HepG2 (cell line): ENCODE results near the gene PRRT1B. TPM values are rescaled to one million over a fixed set of nuclear protein-coding genes. Genes with fewer than 3 reads are reported as not detected.

Experiments used
- ATAC-seq: fragments of 200-7000 bp; cut with Tn5 transposase; 3 replicates; pipeline ENCODE4 v1.9.1; 2020; ENCODE audit warnings: mild to moderate bottlenecking, moderate library complexity
- BruUV-seq: library from RNA; stranded (reverse); fragments of 400-500 nt; replicated peaks from 2 replicates; lab custom pipeline; 2021; lab: Mats Ljungman, UMichigan
- CTCF ChIA-PET: fragments of 300-600 bp; formaldehyde crosslinking; extraction: SDS; loops from one replicate; lab custom pipeline; 2021; ENCODE audit warnings: low total read pairs, inconsistent platforms, low intra/inter-chr PET ratio; lab: Yijun Ruan, JAX
- POLR2A ChIA-PET: fragments of 350-600 bp; sonication (Branson Sonifier 250); formaldehyde crosslinking; loops from one replicate; lab custom pipeline; 2020; ENCODE audit warnings: antibody characterized with exemption, inconsistent platforms; lab: Yijun Ruan, JAX
- DNase-seq: peaks from one replicate; pipeline ENCODE4 v3.0.0-alpha.2; 2015; ENCODE audit warnings: low spot score
- FAIRE-seq: peaks from 3 replicates; lab custom pipeline; 2011; peaks lifted over from hg19 to GRCh38; lab: Jason Lieb, UNC
- H2AFZ ChIP-seq: one replicate; pipeline ENCODE4 v1.6.1; 2011; ENCODE audit warnings: low read length, inconsistent platforms
- H3K27ac ChIP-seq: fragments of 300-600 bp; 3 replicates; pipeline ENCODE4 v1.8.0; 2011; ENCODE audit warnings: mixed run types, mild to moderate bottlenecking, mixed read lengths, low read length, inconsistent platforms; ENCODE audit not compliant: insufficient read depth; ENCODE audit errors: extremely low read length
- H3K27me3 ChIP-seq, 2 experiments: fragments of 200-600 bp in 1 of 2; 2 replicates in 1 of 2; 3 replicates in 1 of 2; pipeline versions ENCODE4 v1.6.0 to v1.8.0; 2011; ENCODE audit warnings: low read length in 2 of 2, mild to moderate bottlenecking in 2 of 2, moderate library complexity in 2 of 2, inconsistent platforms in 1 of 2; ENCODE audit not compliant: insufficient read depth in 2 of 2, control insufficient read depth in 1 of 2
- H3K36me3 ChIP-seq, 2 experiments: fragments of 200-600 bp in 1 of 2; replicated peaks in 1 of 2; 2 replicates in 1 of 2; 3 replicates in 1 of 2; pipeline versions ENCODE4 v1.5.1 to v1.8.0; 2011; ENCODE audit warnings: low read length in 2 of 2, inconsistent platforms in 1 of 2; ENCODE audit not compliant: insufficient read depth in 2 of 2, control insufficient read depth in 1 of 2
- H3K4me1 ChIP-seq: 2 replicates; pipeline ENCODE4 v1.5.1; 2012; ENCODE audit warnings: low read length, inconsistent platforms; ENCODE audit not compliant: insufficient read depth
- H3K4me2 ChIP-seq: 2 replicates; pipeline ENCODE4 v1.6.0; 2011; ENCODE audit warnings: low read depth, low read length, inconsistent platforms
- H3K4me3 ChIP-seq, 3 experiments: fragments of 200-600 bp in 1 of 3; sonication (generic), shearing (Covaris generic) in 1 of 3; replicated peaks in 1 of 3; 2 replicates each; pipeline ENCODE4 v1.5.1; 2011 to 2016; ENCODE audit warnings: low read length in 3 of 3, inconsistent platforms in 2 of 3, low read depth in 2 of 3, mild to moderate bottlenecking in 2 of 3, control low read depth in 1 of 3, mixed read lengths in 1 of 3; ENCODE audit not compliant: insufficient read depth in 1 of 3
- H3K79me2 ChIP-seq: one replicate; pipeline ENCODE4 v1.6.1; 2011; ENCODE audit warnings: low read length, inconsistent platforms; ENCODE audit not compliant: insufficient read depth
- H3K9ac ChIP-seq: 2 replicates; pipeline ENCODE4 v1.6.0; 2011; ENCODE audit warnings: mild to moderate bottlenecking, low read depth, low read length, inconsistent platforms; ENCODE audit not compliant: insufficient read depth
- H3K9me3 ChIP-seq: 2 replicates; pipeline ENCODE4 v1.5.1; 2012; ENCODE audit warnings: mild to moderate bottlenecking, low read length
- H4K20me1 ChIP-seq: 2 replicates; pipeline ENCODE4 v1.6.0; 2011; ENCODE audit warnings: inconsistent platforms, mild to moderate bottlenecking, low read length, moderate library complexity; ENCODE audit not compliant: insufficient read depth
- AGO1 ChIP-seq: fragments of 200-400 bp; formaldehyde crosslinking; IDR thresholded peaks from 2 replicates; pipeline ENCODE4 v1.6.1; 2017; ENCODE audit warnings: mild to moderate bottlenecking, low read depth, low read length, moderate library complexity; ENCODE audit not compliant: poor library complexity, severe bottlenecking
- IKZF5 ChIP-seq: IDR thresholded peaks from 2 replicates; pipeline ENCODE4 v1.6.1; 2018; ENCODE audit warnings: missing genetic modification reagents, mild to moderate bottlenecking, missing compliant biosample characterization
- ISL2 ChIP-seq: sonication (generic); formaldehyde crosslinking; IDR thresholded peaks from 2 replicates; pipeline ENCODE4 v1.5.0; 2020; ENCODE audit warnings: missing genetic modification reagents
- MATR3 ChIP-seq: sonication (generic); formaldehyde crosslinking; IDR thresholded peaks from 2 replicates; pipeline ENCODE4 v1.4.0; 2020; ENCODE audit warnings: missing genetic modification reagents
- PATZ1 ChIP-seq: sonication (generic); formaldehyde crosslinking; IDR thresholded peaks from 2 replicates; pipeline ENCODE4 v1.4.0; 2020; ENCODE audit warnings: missing genetic modification reagents
- RORA ChIP-seq: sonication (generic); formaldehyde crosslinking; IDR thresholded peaks from 2 replicates; pipeline ENCODE4 v1.5.0; 2020; ENCODE audit warnings: mild to moderate bottlenecking, missing genetic modification reagents, moderate library complexity
- SMARCE1 ChIP-seq: fragments of 450-650 bp; IDR thresholded peaks from 2 replicates; pipeline ENCODE4 v1.6.1; 2017; ENCODE audit warnings: borderline replicate concordance
- THAP8 ChIP-seq: sonication (generic); formaldehyde crosslinking; IDR thresholded peaks from 2 replicates; pipeline ENCODE4 v1.5.1; 2020; ENCODE audit warnings: missing genetic modification reagents, mild to moderate bottlenecking, borderline replicate concordance
- ZBTB33 ChIP-seq: sonication (generic); formaldehyde crosslinking; IDR thresholded peaks from 2 replicates; pipeline ENCODE4 v1.4.0; 2020; ENCODE audit warnings: missing genetic modification reagents
- ZNF317 ChIP-seq: sonication (generic); formaldehyde crosslinking; IDR thresholded peaks from 2 replicates; pipeline ENCODE4 v1.5.0; 2020; ENCODE audit warnings: mild to moderate bottlenecking, missing genetic modification reagents
- ZNF75D ChIP-seq: sonication (generic); formaldehyde crosslinking; IDR thresholded peaks from 2 replicates; pipeline ENCODE4 v1.8.1; 2023; ENCODE audit warnings: missing genetic modification reagents, mild to moderate bottlenecking, borderline replicate concordance
- ZNF790 ChIP-seq: sonication (generic); formaldehyde crosslinking; IDR thresholded peaks from 2 replicates; pipeline ENCODE4 v1.8.0; 2022; ENCODE audit warnings: missing genetic modification reagents, mild to moderate bottlenecking, borderline replicate concordance
- WGBS: methylation state at CpG from one replicate; pipeline ENCODE4 v1.1.6; 2017; ENCODE audit warnings: low lambda C conversion rate; 5-methylcytosine and 5-hydroxymethylcytosine counted together
- in situ Hi-C: cut with HindIII; loops from 2 replicates; pipeline ENCODE4 v1.10.0; 2017; ENCODE audit warnings: low pct_unique_long_range_greater_than_20kb; ENCODE audit not compliant: extremely low pct_ligation_motif_present
- intact Hi-C: fragments of 100-400 bp; cut with micrococcal nuclease; formaldehyde crosslinking; loops from one replicate; pipeline ENCODE4 v1.10.0; 2022; ENCODE audit not compliant: unreplicated experiment
- polyA plus RNA-seq, 8 experiments: library from polyadenylated mRNA; depleted of rRNA in 3 of 8; stranded (reverse) in 7 of 8; unstranded in 1 of 8; fragments of >200 nt; fragmentation: Illumina TruSeq in 4 of 8; extraction: Trizol in 4 of 8; gene quantifications; 2 replicates each; pipeline versions ENCODE4 v1.2.1 to v1.2.3, GENCODE V29; 2011 to 2016; ENCODE audit warnings: low read depth in 4 of 8, missing spikeins in 1 of 8, mixed read lengths in 1 of 8; ENCODE audit not compliant: insufficient read depth in 1 of 8
- total RNA-seq, 5 experiments: library from RNA; depleted of rRNA; stranded (reverse); fragments of >200 nt; fragmentation: Illumina TruSeq; extraction: Trizol; gene quantifications; 2 replicates each; pipeline ENCODE4 v1.2.3, GENCODE V29; 2016; ENCODE audit warnings: low read depth in 1 of 5
- TF ChIP-seq, protein P1 (sequence below): sonication (generic); formaldehyde crosslinking; IDR thresholded peaks from 2 replicates; pipeline ENCODE4 v1.4.0; 2020; ENCODE audit warnings: missing genetic modification reagents
- TF ChIP-seq, protein P2 (sequence below): sonication (generic); formaldehyde crosslinking; IDR thresholded peaks from 2 replicates; pipeline ENCODE4 v1.5.0; 2020; ENCODE audit warnings: mild to moderate bottlenecking, missing genetic modification reagents, borderline replicate concordance

Gene PRRT1B
- total and polyA plus RNA-seq, 2 of the 13 experiments (the other 11 are each of a cell fraction or from before 2014, with no cell fraction given), result not detected

DNA sequence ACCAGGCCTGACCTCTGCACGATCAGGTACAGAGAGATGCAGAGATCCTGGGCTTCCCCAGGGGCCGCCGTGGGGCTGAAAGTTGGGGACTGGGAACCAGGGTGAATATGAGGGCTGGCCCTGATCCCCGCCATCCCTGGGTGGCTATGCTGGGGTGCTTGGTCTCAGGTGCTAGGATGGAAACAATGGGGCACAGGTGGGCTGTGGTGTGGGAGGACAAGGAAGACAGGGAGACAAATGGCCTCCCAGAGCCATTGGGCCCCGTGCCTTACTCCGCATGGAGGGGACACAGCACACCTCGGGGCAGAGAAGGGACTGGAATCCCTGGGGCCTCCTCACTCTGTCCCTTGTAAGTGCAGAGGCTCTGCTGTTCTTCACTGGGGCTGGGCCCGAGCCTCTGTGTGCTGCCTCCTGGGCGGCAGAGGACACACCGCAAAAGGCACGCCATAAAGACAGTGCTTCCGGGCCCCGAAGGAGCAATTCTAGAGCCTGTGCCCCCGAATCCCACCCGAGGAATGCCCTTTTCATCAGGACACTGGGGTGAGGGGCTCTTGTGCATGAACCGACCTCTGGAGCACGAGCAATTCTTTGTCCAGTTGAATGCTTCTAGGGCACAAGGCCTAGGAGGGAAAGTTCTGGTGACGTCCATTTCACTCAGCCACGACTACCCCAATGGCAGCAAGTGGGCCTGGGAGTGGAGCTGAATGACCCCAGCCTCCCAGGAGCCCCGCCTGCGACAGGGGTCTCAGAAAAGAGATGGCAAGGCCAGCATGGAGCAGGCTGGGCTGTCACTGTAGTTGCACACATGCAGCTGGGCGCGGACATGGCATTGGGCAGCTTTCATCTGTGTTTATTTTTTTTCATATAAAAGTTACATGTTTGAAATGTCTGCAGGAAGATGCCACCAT, 30.9 kb downstream of the PRRT1B start:
- BruUV-seq, result no TSS peak
- Histone ChIP-seq H3K27ac (no peak overlapping the region), H3K27me3 (no peaks in the 10 kb centered on the region), H2AFZ (no peak overlapping the region), H3K9me3 (no peaks in the 10 kb centered on the region), H3K4me2 (no peak overlapping the region), H4K20me1 (no peaks in the 10 kb centered on the region), H3K79me2 (no peaks in the 10 kb centered on the region), H3K9ac (no peak overlapping the region), H3K36me3 (peaks cover 6 to 25% of the 10 kb centered on the region in 2 experiments; a peak in 3 of 5 replicates), H3K4me1 (no peaks in the 10 kb centered on the region), H3K4me3 (no peak overlapping the region)
- in situ Hi-C loops (loop anchor here (25.0 kb wide), 1 partner anchor 661 kb away; no protein-coding TSS in a partner anchor), intact Hi-C loops (no loop called here)
- DNase-seq (no peak), FAIRE-seq (no peak), ATAC-seq (no peak)
- ChIA-PET POLR2A (interaction anchor here (0.6 kb wide), 1 partner anchor 31 kb away, joined by 3 read pairs; no protein-coding TSS in a partner anchor), CTCF (no interaction called here)
- WGBS, result 90% methylated on average over 10 of the region's 23 CpGs
- TF ChIP-seq AGO1, result no peak
- TF ChIP-seq ZNF75D, result no peak
- no peak for TF ChIP-seq SMARCE1
- no peak for TF ChIP-seq ZNF790 (CRISPR knock-in tag)
- TF ChIP-seq MATR3 (CRISPR knock-in tag), result no peak
- TF ChIP-seq, protein P1, sequence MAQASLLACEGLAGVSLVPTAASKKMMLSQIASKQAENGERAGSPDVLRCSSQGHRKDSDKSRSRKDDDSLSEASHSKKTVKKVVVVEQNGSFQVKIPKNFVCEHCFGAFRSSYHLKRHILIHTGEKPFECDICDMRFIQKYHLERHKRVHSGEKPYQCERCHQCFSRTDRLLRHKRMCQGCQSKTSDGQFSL (CRISPR knock-in tag), result no peak
- TF ChIP-seq ISL2 (CRISPR knock-in tag), result no peak
- TF ChIP-seq PATZ1 (CRISPR knock-in tag), result no peak
- no peak for TF ChIP-seq ZNF317 (CRISPR knock-in tag)
- no peak for TF ChIP-seq RORA (CRISPR knock-in tag)
- no peak for TF ChIP-seq THAP8 (CRISPR knock-in tag)
- no peak for TF ChIP-seq ZBTB33 (CRISPR knock-in tag)
- TF ChIP-seq IKZF5 (CRISPR knock-in tag), result no peak
- TF ChIP-seq, protein P2, sequence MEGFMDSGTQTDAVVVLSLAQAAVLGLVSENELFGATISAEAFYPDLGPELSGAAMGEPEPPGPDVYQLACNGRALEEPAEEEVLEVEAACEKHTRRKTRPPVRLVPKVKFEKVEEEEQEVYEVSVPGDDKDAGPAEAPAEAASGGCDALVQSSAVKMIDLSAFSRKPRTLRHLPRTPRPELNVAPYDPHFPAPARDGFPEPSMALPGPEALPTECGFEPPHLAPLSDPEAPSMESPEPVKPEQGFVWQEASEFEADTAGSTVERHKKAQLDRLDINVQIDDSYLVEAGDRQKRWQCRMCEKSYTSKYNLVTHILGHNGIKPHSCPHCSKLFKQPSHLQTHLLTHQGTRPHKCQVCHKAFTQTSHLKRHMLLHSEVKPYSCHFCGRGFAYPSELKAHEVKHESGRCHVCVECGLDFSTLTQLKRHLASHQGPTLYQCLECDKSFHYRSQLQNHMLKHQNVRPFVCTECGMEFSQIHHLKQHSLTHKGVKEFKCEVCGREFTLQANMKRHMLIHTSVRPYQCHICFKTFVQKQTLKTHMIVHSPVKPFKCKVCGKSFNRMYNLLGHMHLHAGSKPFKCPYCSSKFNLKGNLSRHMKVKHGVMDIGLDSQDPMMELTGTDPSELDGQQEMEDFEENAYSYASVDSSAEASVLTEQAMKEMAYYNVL (CRISPR knock-in tag), result no peak
